H1 (cell line): Measurements from ENCODE around the gene GPC6. TPM values are rescaled to one million over a fixed set of nuclear protein-coding genes. Genes with fewer than 3 reads are reported as not detected.

ENCODE experiments used
- CTCF ChIA-PET: fragments of 300-600 bp; sonication (Branson Sonifier 250); formaldehyde crosslinking; loops from one replicate; lab custom pipeline; 2021; ENCODE audit not compliant: partially characterized antibody; lab: Charles Lee
- POLR2A ChIA-PET: fragments of 300-600 bp; sonication (Branson Sonifier 250); formaldehyde crosslinking; loops from one replicate; lab custom pipeline; 2021; ENCODE audit warnings: inconsistent platforms; ENCODE audit not compliant: partially characterized antibody; lab: Charles Lee
- DNase-seq, 2 experiments: peaks; one replicate each; pipeline versions ENCODE4 v3.0.0 to v3.0.0-alpha.2; 2010 to 2022; ENCODE audit warnings: low spot score in 2 of 2, low read depth in 1 of 2, mixed read lengths in 1 of 2
- FAIRE-seq: peaks from 2 replicates; lab custom pipeline; 2011; peaks lifted over from hg19 to GRCh38; lab: Jason Lieb, UNC
- H2AFZ ChIP-seq: 2 replicates; pipeline ENCODE4 v1.8.1; 2012; ENCODE audit warnings: low read length, inconsistent platforms
- H2AK5ac ChIP-seq: 2 replicates; pipeline ENCODE4 v1.6.1; 2013; ENCODE audit warnings: low read depth, low read length
- H2BK120ac ChIP-seq: replicated peaks from 2 replicates; pipeline ENCODE3; 2013; ENCODE audit warnings: low read depth, low read length, inconsistent platforms
- H2BK12ac ChIP-seq: 2 replicates; pipeline ENCODE4 v1.6.1; 2013; ENCODE audit warnings: low read depth, low read length
- H2BK15ac ChIP-seq: 2 replicates; pipeline ENCODE4 v1.6.1; 2013; ENCODE audit warnings: low read length
- H2BK20ac ChIP-seq: 2 replicates; pipeline ENCODE4 v1.6.1; 2013; ENCODE audit warnings: low read length
- H2BK5ac ChIP-seq: 2 replicates; pipeline ENCODE4 v1.6.1; 2013; ENCODE audit warnings: low read depth, low read length
- H3K14ac ChIP-seq: 2 replicates; pipeline ENCODE4 v1.6.1; 2013; ENCODE audit warnings: inconsistent platforms; ENCODE audit not compliant: insufficient read length
- H3K18ac ChIP-seq: 2 replicates; pipeline ENCODE4 v1.6.1; 2013; ENCODE audit warnings: low read length; ENCODE audit errors: extremely low read depth
- H3K23ac ChIP-seq: 2 replicates; pipeline ENCODE4 v1.6.1; 2013; ENCODE audit warnings: inconsistent platforms; ENCODE audit not compliant: insufficient read length
- H3K23me2 ChIP-seq: 2 replicates; pipeline ENCODE4 v1.6.1; 2013; ENCODE audit warnings: low read depth, low read length
- H3K27ac ChIP-seq: 2 replicates; pipeline ENCODE4 v1.6.1; 2011; ENCODE audit warnings: low read depth, low read length, inconsistent platforms
- H3K27me3 ChIP-seq, 4 experiments: replicated peaks in 1 of 4; 1 replicate in 1 of 4; 2 replicates in 3 of 4; pipeline versions ENCODE4 v1.6.1 to v1.8.1; 2011 to 2013; ENCODE audit warnings: low read length in 3 of 4, mild to moderate bottlenecking in 3 of 4, inconsistent platforms in 2 of 4, mixed read lengths in 2 of 4, moderate library complexity in 1 of 4; ENCODE audit not compliant: control insufficient read depth in 3 of 4, insufficient read depth in 3 of 4; ENCODE audit errors: extremely low read depth in 1 of 4
- H3K36me3 ChIP-seq, 4 experiments: 2 replicates each; pipeline versions ENCODE4 v1.6.1 to v1.8.1; 2011 to 2013; ENCODE audit warnings: mild to moderate bottlenecking in 4 of 4, low read length in 3 of 4, moderate library complexity in 2 of 4, control low read depth in 1 of 4, inconsistent platforms in 1 of 4; ENCODE audit not compliant: insufficient read depth in 4 of 4, control insufficient read depth in 2 of 4
- H3K4ac ChIP-seq: replicated peaks from 2 replicates; pipeline ENCODE3; 2013; ENCODE audit warnings: low read length, low read depth, mixed read lengths, inconsistent platforms; ENCODE audit not compliant: insufficient read length
- H3K4me1 ChIP-seq, 4 experiments: replicated peaks in 1 of 4; 1 replicate in 1 of 4; 2 replicates in 3 of 4; pipeline versions ENCODE4 v1.6.1 to v1.8.1; 2011 to 2013; ENCODE audit warnings: low read length in 3 of 4, inconsistent platforms in 2 of 4, mixed read lengths in 1 of 4; ENCODE audit not compliant: insufficient read depth in 4 of 4, control insufficient read depth in 3 of 4
- H3K4me2 ChIP-seq, 2 experiments: 2 replicates each; pipeline versions ENCODE4 v1.6.1 to v1.8.1; 2011 to 2013; ENCODE audit warnings: low read depth in 2 of 2, low read length in 2 of 2, control low read depth in 1 of 2, inconsistent platforms in 1 of 2, mild to moderate bottlenecking in 1 of 2; ENCODE audit not compliant: insufficient read depth in 1 of 2
- H3K4me3 ChIP-seq, 4 experiments: fragments of 200-600, 300-600 bp in 1 of 4; sonication (generic), shearing (Covaris generic), sonication (Bioruptor Twin) in 1 of 4; 2 replicates each; pipeline versions ENCODE4 v1.5.1 to v1.8.1; 2011 to 2016; ENCODE audit warnings: low read length in 4 of 4, low read depth in 3 of 4, control low read depth in 2 of 4, inconsistent platforms in 2 of 4, mild to moderate bottlenecking in 2 of 4, mixed read lengths in 1 of 4, moderate library complexity in 1 of 4; ENCODE audit not compliant: insufficient read depth in 2 of 4; ENCODE audit errors: extremely low read depth in 1 of 4
- H3K56ac ChIP-seq: replicated peaks from 2 replicates; pipeline ENCODE3; 2013; ENCODE audit warnings: low read depth, mild to moderate bottlenecking, mixed read lengths, low read length, inconsistent platforms; ENCODE audit not compliant: insufficient read length
- H3K79me1 ChIP-seq: 2 replicates; pipeline ENCODE4 v1.6.1; 2013; ENCODE audit warnings: low read depth, low read length, control low read depth
- H3K79me2 ChIP-seq, 2 experiments: 2 replicates each; pipeline versions ENCODE4 v1.6.1 to v1.8.1; 2012 to 2013; ENCODE audit warnings: low read length in 2 of 2, mild to moderate bottlenecking in 2 of 2, inconsistent platforms in 1 of 2; ENCODE audit not compliant: insufficient read depth in 2 of 2, control insufficient read depth in 1 of 2
- H3K9ac ChIP-seq, 4 experiments: replicated peaks in 1 of 4; 1 replicate in 1 of 4; 2 replicates in 3 of 4; pipeline versions ENCODE4 v1.6.1 to v1.8.1; 2011 to 2013; ENCODE audit warnings: low read depth in 3 of 4, low read length in 3 of 4, control low read depth in 2 of 4, mild to moderate bottlenecking in 2 of 4, moderate library complexity in 2 of 4, inconsistent platforms in 1 of 4; ENCODE audit errors: extremely low read depth in 1 of 4
- H3K9me3 ChIP-seq, 2 experiments: 2 replicates each; pipeline versions ENCODE4 v1.6.1 to v1.8.1; 2012 to 2013; ENCODE audit warnings: mild to moderate bottlenecking in 2 of 2, moderate library complexity in 2 of 2, control low read depth in 1 of 2, inconsistent platforms in 1 of 2, low read depth in 1 of 2, low read length in 1 of 2, mixed read lengths in 1 of 2; ENCODE audit not compliant: insufficient read depth in 2 of 2
- H4K20me1 ChIP-seq, 2 experiments: replicated peaks in 1 of 2; 2 replicates each; pipeline versions ENCODE3 to v1.8.1; 2011 to 2013; ENCODE audit warnings: inconsistent platforms in 2 of 2, low read length in 2 of 2, mild to moderate bottlenecking in 1 of 2; ENCODE audit not compliant: insufficient read depth in 2 of 2, control insufficient read depth in 1 of 2
- H4K5ac ChIP-seq: 2 replicates; pipeline ENCODE4 v1.6.1; 2013; ENCODE audit warnings: low read length, low read depth, mixed read lengths, inconsistent platforms; ENCODE audit not compliant: insufficient read length
- H4K8ac ChIP-seq: 2 replicates; pipeline ENCODE4 v1.8.0; 2013; ENCODE audit warnings: mild to moderate bottlenecking, moderate library complexity, low read length, inconsistent platforms; ENCODE audit not compliant: insufficient read depth; ENCODE audit errors: extremely low read depth
- H4K91ac ChIP-seq: replicated peaks from 2 replicates; pipeline ENCODE3; 2013; ENCODE audit warnings: low read length, mixed read lengths, inconsistent platforms; ENCODE audit not compliant: insufficient read length
- ASH2L ChIP-seq: fragments of 200-600, 300-600 bp; sonication (generic); IDR thresholded peaks from one replicate; pipeline ENCODE4 v1.7.1; 2017; ENCODE audit warnings: low read length
- CHD1 ChIP-seq: IDR thresholded peaks from 2 replicates; pipeline ENCODE4 v1.6.1; 2012; ENCODE audit warnings: low read depth, low read length, improper control_type of control experiment
- CHD2 ChIP-seq: IDR thresholded peaks from 2 replicates; pipeline ENCODE4 v1.6.1; 2012; ENCODE audit warnings: low read length, improper control_type of control experiment
- POLR2AphosphoS5 ChIP-seq: IDR thresholded peaks from 2 replicates; pipeline ENCODE4 v1.6.1; 2011; ENCODE audit warnings: low read depth, low read length
- SIRT6 ChIP-seq: IDR thresholded peaks from one replicate; pipeline ENCODE4 v1.7.1; 2012; ENCODE audit warnings: low read length, inconsistent platforms
- SUZ12 ChIP-seq: fragments of 200-600 bp; sonication (generic); IDR thresholded peaks from 2 replicates; pipeline ENCODE4 v1.6.1; 2012; ENCODE audit warnings: mild to moderate bottlenecking, inconsistent platforms, low read length, moderate library complexity, mixed read lengths
- TAF7 ChIP-seq: optimal IDR thresholded peaks from 2 replicates; pipeline ENCODE3; 2011; ENCODE audit warnings: low read depth, mild to moderate bottlenecking, inconsistent platforms, low read length, moderate library complexity, borderline replicate concordance
- TBP ChIP-seq: IDR thresholded peaks from 2 replicates; pipeline ENCODE4 v1.6.1; 2011; ENCODE audit warnings: low read depth, low read length, improper control_type of control experiment
- TEAD4 ChIP-seq: IDR thresholded peaks from 2 replicates; pipeline ENCODE4 v1.6.1; 2012; ENCODE audit warnings: low read depth, low read length, inconsistent platforms, mixed read lengths
- WGBS, 2 experiments: shearing (Covaris generic) in 1 of 2; methylation state at CpG; one replicate each; pipeline versions ENCODE4 v1.1.6 to v1.1.7; 2013 to 2015; ENCODE audit warnings: low lambda C conversion rate in 2 of 2, mixed read lengths in 2 of 2, inconsistent platforms in 1 of 2, low coverage in 1 of 2, missing lambda C conversion rate in 1 of 2; ENCODE audit not compliant: insufficient replicate concordance in 2 of 2, insufficient coverage in 1 of 2, insufficient read length in 1 of 2; ENCODE audit errors: extremely low coverage in 1 of 2, missing lambda C conversion rate in 1 of 2; 5-methylcytosine and 5-hydroxymethylcytosine counted together
- polyA plus RNA-seq, 7 experiments: library from polyadenylated mRNA; depleted of rRNA in 3 of 7; stranded (reverse) in 5 of 7; unstranded in 2 of 7; fragments of >200 nt in 5 of 7; fragments of 200-250 nt in 2 of 7; gene quantifications; 1 replicate in 5 of 7; 2 replicates in 1 of 7; 4 replicates in 1 of 7; pipeline versions ENCODE4 v1.2.1 to v1.2.3, GENCODE V29; 2011 to 2013; ENCODE audit warnings: missing spikeins in 2 of 7, mixed read lengths in 2 of 7
- total RNA-seq: library from RNA; stranded (reverse); fragmentation: NEBNext Ultra II Directional; extraction: Animal tissue kit (Norgen Biotek cat#: 25700); gene quantifications from 2 replicates; pipeline ENCODE4 v1.2.1, GENCODE V29; 2021

GPC6 gene
- total and polyA plus RNA-seq, 2 of the 8 experiments (the other 6 are each of a cell fraction or from before 2014, with no cell fraction given), result 5.4 to 12.0 TPM

GRCh38 chr13:93409001-93409400 lies 182.4 kb downstream of the GPC6 start:
- Histone ChIP-seq H3K79me1 (no peaks in the 10 kb centered on the region; the same call in 1 of the 2 replicates), H4K8ac (no peak overlapping the region), H3K27ac (no peak overlapping the region), H3K9me3 (no peaks in the 10 kb centered on the region), H4K20me1 (no peaks in the 10 kb centered on the region), H2AK5ac (no peak overlapping the region), H2BK12ac (no peak overlapping the region), H3K14ac (no peak overlapping the region), H3K23ac (no peak overlapping the region), H2BK5ac (no peak overlapping the region), H2BK15ac (no peak overlapping the region), H3K4me1 (no peaks in the 10 kb centered on the region; a peak in 1 of 7 replicates), H2AFZ (no peak overlapping the region), H3K4me3 (no peak overlapping the region), H4K5ac (no peak overlapping the region), H3K79me2 (no peaks in the 10 kb centered on the region), H3K56ac (no peak overlapping the region), H3K4me2 (no peak overlapping the region), H3K4ac (no peak overlapping the region), H3K27me3 (no peaks in the 10 kb centered on the region), H3K18ac (no peak overlapping the region), H4K91ac (no peak overlapping the region), H3K23me2 (no peaks in the 10 kb centered on the region), H2BK120ac (no peak overlapping the region), H3K9ac (no peak overlapping the region), H3K36me3 (no peaks in the 10 kb centered on the region), H2BK20ac (no peak overlapping the region)
- WGBS, 2 experiments, result 91% methylated on average over 3 of the region's 3 CpGs; no CpG with 5 or more reads in 1 of the 2 experiments
- CTCF ChIA-PET, result interaction anchor here (0.5 to 1.6 kb wide), 2 partner anchors 191 to 372 kb away, joined by 3 read pairs; no protein-coding TSS in a partner anchor
- TF ChIP-seq TBP (no peak), CHD1 (no peak), CHD2 (no peak), ASH2L (no peak), SIRT6 (no peak), POLR2AphosphoS5 (no peak), SUZ12 (no peak), TAF7 (no peak), TEAD4 (no peak)
- DNase-seq (no peak), FAIRE-seq (no peak)
- POLR2A ChIA-PET, result no interaction called here
